Neuron (in vitro differentiated cells): Measurements from ENCODE around the gene TMEM72.

ENCODE experiments used
- H2AFZ ChIP-seq: one replicate; pipeline ENCODE4 v1.6.1; 2013; ENCODE audit warnings: low read depth, mild to moderate bottlenecking, inconsistent platforms, low read length, moderate library complexity
- H3K27me3 ChIP-seq: one replicate; pipeline ENCODE4 v1.6.1; 2013; ENCODE audit warnings: low read length; ENCODE audit not compliant: insufficient read depth
- H3K36me3 ChIP-seq: one replicate; pipeline ENCODE4 v1.6.1; 2013; ENCODE audit warnings: low read length; ENCODE audit not compliant: insufficient read depth
- H3K4me1 ChIP-seq: one replicate; pipeline ENCODE4 v1.6.1; 2013; ENCODE audit warnings: low read length; ENCODE audit not compliant: insufficient read depth
- H3K4me3 ChIP-seq: 2 replicates; pipeline ENCODE4 v1.5.1; 2013; ENCODE audit warnings: mild to moderate bottlenecking, low read length, moderate library complexity
- H3K9me3 ChIP-seq: one replicate; pipeline ENCODE4 v1.6.1; 2013; ENCODE audit warnings: low read length

TMEM72 gene

DNA sequence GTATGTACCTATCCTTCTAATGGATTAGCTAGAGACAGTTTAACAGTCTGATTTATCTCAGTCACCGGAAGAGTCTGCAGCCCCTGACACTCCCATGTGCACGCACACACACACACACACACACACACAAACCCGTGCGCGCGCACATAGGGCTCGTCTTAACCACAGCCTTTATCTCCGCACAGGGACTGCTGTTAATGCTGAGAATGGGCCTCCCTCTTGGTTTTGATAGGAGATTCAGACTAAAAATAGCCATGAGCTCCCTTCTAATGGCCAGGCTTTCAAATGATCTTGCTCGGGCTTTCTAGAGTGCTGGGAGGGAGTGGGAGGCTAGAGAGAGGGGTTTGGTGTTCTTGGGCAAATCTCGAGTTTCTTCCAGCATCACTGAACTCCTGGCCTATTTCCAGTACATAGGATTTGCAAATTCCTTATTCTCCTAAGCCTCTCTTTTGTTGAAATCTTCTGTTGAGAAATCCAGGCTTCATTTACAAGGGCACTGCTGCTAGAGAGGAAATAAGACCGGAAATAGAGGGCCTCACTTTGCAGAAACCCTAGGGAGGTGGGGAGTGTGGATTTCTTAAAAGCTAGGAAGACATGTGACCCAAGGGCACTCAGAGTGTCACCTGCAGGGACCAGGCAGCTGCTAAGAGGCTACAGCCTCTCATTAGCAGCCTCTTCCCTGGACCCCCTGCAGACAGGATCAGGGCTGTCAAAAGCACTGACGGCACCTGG lies 2.4 kb downstream of the TMEM72 start:
- Histone ChIP-seq H3K9me3 (no peaks in the 10 kb centered on the region), H3K27me3 (no peaks in the 10 kb centered on the region), H2AFZ (no peak overlapping the region), H3K4me1 (no peaks in the 10 kb centered on the region), H3K36me3 (no peaks in the 10 kb centered on the region), H3K4me3 (no peak overlapping the region)

- Histone ChIP-seq H2AFZ (no peak overlapping the region), H3K9me3 (no peaks in the 10 kb centered on the region), H3K4me3 (no peak overlapping the region), H3K27me3 (no peaks in the 10 kb centered on the region), H3K36me3 (no peaks in the 10 kb centered on the region), H3K4me1 (no peaks in the 10 kb centered on the region)
Observed at GRCh38 chr10:44914891-44915290, 3.8 kb downstream of the TMEM72 start.

- no peak overlapping the region for H3K4me3 ChIP-seq
- H3K9me3 ChIP-seq: no peaks in the 10 kb centered on the region
- no peaks in the 10 kb centered on the region for H3K4me1 ChIP-seq
- no peaks in the 10 kb centered on the region for H3K27me3 ChIP-seq
- H3K36me3 ChIP-seq: no peaks in the 10 kb centered on the region
- no peak overlapping the region for H2AFZ ChIP-seq
Observed at GRCh38 chr10:44916429-44916828, 5.3 kb downstream of the TMEM72 start.

DNA sequence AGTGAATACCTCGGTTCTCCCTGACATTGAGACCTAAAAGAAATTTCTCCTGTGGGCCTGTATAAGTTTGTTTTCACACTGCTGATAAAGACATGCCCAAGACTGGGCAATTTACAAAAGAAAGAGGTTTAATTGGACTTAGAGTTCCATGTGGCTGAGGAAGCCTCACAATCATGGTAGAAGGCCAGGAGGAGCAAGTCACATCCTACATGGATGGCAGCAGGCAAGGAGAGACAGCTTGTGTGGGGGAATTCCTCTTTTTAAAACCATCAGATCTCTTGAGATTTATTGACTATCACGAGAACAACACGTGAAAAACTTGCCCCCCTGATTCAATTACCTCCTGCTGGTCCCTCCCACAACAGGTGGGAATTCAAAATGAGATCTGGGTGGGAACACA lies 6.7 kb downstream of the TMEM72 start:
- H3K27me3 ChIP-seq: no peaks in the 10 kb centered on the region
- H3K9me3 ChIP-seq: no peaks in the 10 kb centered on the region
- H2AFZ ChIP-seq: no peak overlapping the region
- no peaks in the 10 kb centered on the region for H3K4me1 ChIP-seq
- no peak overlapping the region for H3K4me3 ChIP-seq
- no peaks in the 10 kb centered on the region for H3K36me3 ChIP-seq

DNA sequence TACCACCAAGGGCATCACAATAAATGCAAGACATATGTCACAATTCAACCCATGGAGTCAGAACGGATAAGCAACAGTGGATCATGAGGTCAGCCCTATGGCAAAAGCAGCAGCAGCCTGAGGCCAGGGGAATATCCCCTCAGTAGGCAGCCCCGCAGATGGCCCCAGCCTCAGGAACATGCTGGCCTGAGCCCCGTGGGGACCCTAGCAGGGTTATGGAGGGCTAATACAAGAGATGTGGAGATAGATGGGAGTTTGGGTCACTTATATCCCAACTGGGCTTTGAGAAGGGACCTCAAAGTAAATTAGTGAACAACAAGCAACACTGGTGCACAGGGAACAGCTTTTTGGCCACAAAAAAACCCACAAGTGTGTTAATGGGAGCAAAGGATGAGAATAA lies 9.1 kb downstream of the TMEM72 start:
- Histone ChIP-seq H3K9me3 (no peaks in the 10 kb centered on the region), H3K27me3 (no peaks in the 10 kb centered on the region), H3K36me3 (no peaks in the 10 kb centered on the region), H3K4me1 (no peaks in the 10 kb centered on the region), H3K4me3 (no peak overlapping the region), H2AFZ (no peak overlapping the region)

GRCh38 chr10:44921061-44921460 lies 9.9 kb downstream of the TMEM72 start:
- no peaks in the 10 kb centered on the region for H3K36me3 ChIP-seq
- H2AFZ ChIP-seq: no peak overlapping the region
- H3K4me3 ChIP-seq: no peak overlapping the region
- H3K27me3 ChIP-seq: no peaks in the 10 kb centered on the region
- no peaks in the 10 kb centered on the region for H3K4me1 ChIP-seq
- no peaks in the 10 kb centered on the region for H3K9me3 ChIP-seq

- H2AFZ ChIP-seq: no peak overlapping the region
- no peaks in the 10 kb centered on the region for H3K36me3 ChIP-seq
- no peaks in the 10 kb centered on the region for H3K27me3 ChIP-seq
- H3K4me1 ChIP-seq: no peaks in the 10 kb centered on the region
- H3K9me3 ChIP-seq: no peaks in the 10 kb centered on the region
- H3K4me3 ChIP-seq: no peak overlapping the region
Observed at GRCh38 chr10:44921506-44921905, 10.4 kb downstream of the TMEM72 start.

DNA sequence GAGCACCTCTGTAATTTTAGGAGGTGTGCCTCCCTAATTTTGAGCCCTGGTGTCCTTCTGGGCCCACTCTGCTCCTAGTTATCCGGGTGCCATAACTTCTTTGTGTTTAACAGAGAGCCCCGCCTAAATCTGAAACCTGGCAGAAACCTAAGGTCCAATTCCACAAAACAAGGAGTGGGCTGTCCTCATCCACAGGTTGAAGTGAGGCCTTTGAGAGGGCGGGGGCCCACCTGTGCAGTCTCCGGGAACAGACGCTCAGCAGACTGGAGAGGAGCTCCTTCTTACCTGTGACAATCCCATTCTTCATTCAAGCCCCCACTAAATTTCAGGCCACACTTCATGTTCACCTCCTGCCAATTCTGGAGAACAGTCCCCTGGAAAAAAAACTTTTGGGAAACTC lies 10.9 kb downstream of the TMEM72 start:
- no peak overlapping the region for H2AFZ ChIP-seq
- H3K27me3 ChIP-seq: no peaks in the 10 kb centered on the region
- no peaks in the 10 kb centered on the region for H3K4me1 ChIP-seq
- H3K4me3 ChIP-seq: no peak overlapping the region
- H3K9me3 ChIP-seq: no peaks in the 10 kb centered on the region
- H3K36me3 ChIP-seq: no peaks in the 10 kb centered on the region

DNA sequence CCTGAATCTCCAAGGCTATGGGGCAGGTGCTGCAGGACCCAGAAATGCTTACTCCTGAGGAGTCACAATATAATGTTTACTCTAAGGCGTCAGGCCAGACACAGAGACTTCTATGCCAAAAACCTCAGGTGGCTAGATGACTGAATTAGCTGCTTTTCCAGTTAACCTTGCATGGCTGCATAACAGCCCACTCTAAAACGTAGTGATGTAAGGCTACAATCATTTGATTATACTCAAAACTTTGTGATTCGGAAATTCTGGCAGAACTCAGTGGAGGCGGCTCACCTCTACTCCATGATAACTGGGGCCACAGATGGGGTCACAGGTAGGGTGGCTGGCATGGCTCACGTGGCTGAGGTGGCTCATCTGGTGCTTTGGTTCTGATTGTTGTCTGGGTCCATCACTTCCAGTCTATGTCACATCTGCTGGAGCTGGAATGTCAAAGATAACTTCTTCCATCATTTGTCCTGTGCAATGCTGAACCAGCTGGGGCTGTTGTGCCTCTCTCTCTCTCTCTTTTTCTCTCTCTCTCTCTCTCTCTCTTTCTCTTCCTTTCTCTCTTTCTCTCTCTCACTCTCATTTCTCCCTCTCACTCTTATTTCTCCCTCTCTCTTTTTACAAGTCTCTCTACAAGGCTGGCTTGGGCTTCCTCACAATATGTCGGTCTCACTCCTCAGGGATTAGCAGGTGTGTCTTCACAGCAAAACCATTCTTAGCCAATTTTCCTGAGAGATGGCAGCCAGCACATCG lies 11.8 kb downstream of the TMEM72 start:
- Histone ChIP-seq H3K27me3 (no peaks in the 10 kb centered on the region), H3K4me1 (no peaks in the 10 kb centered on the region), H3K36me3 (no peaks in the 10 kb centered on the region)

DNA sequence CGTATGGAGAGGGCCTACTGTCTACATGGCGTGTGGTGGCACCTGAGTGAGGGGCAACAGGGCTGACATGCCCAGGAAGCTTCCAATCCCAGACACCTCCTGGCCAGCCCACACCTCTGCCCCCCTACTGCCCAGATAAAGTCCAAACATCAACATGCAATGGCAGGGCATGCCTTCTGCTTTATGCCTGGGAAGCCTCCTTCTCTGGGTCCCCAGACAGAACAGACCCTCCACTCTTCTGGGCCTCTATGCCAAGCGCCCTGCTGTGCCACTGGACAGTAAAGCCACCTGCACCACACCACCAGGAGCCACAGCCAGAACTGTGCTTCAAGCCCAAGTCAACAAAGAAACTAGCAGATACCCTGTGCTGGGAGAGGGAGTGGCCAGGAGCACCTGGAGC lies 12.5 kb downstream of the TMEM72 start:
- Histone ChIP-seq H3K4me3 (no peak overlapping the region), H3K36me3 (no peaks in the 10 kb centered on the region), H3K27me3 (no peaks in the 10 kb centered on the region), H3K9me3 (no peaks in the 10 kb centered on the region), H3K4me1 (no peaks in the 10 kb centered on the region), H2AFZ (no peak overlapping the region)

More for the DNA sequence above, 11.8 kb downstream of the TMEM72 start:
- Histone ChIP-seq H2AFZ (no peak overlapping the region), H3K9me3 (no peaks in the 10 kb centered on the region), H3K4me3 (no peak overlapping the region)

DNA sequence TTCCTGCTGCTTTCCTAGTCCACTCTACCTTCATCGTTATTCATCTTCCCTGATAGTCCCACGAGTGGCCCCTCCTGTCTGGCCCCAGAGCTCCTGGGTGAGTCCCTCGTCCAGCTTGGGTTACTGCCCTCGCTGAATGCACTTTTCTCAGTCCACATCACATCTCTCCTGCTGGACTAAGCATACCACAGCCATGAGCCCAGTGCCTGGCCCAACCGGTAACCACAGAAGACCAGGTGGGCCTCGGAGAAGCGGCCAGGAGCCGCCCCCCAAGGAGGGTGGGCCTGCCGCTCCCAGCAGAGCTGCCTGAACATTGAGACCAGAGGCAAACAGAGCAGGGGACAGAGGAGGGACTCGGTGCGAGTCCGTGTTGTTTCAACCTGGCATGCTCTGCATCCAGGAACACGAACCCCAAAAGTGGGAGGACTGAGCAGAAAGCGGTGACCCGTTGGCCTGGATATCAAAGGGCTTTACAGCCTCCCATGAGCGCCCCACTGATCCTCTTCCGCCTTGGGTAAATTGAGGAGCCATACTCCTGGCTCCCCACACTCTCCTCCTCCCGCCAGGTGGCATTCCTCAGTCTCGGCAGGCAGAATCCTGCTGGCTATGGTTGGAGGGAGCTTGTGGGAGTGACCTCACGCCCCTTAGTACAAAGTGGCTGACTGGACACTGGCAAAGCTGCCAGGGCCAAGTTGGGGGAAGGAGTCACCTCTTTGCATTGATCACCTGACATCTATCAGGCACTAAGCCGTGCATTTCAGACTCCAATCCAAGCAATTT lies 13.3 kb downstream of the TMEM72 start:
- no peaks in the 10 kb centered on the region for H3K36me3 ChIP-seq
- H3K4me1 ChIP-seq: no peaks in the 10 kb centered on the region
- H3K27me3 ChIP-seq: no peaks in the 10 kb centered on the region
- H3K9me3 ChIP-seq: no peaks in the 10 kb centered on the region
- H2AFZ ChIP-seq: no peak overlapping the region
- no peak overlapping the region for H3K4me3 ChIP-seq

GRCh38 chr10:44925224-44925623 lies 14.1 kb downstream of the TMEM72 start:
- Histone ChIP-seq H2AFZ (no peak overlapping the region), H3K4me1 (no peaks in the 10 kb centered on the region), H3K27me3 (no peaks in the 10 kb centered on the region), H3K4me3 (no peak overlapping the region), H3K9me3 (no peaks in the 10 kb centered on the region), H3K36me3 (no peaks in the 10 kb centered on the region)
